SK-N-SH treated with all-trans-retinoic acid at 6 μM for 48 hours (cell line): Measurements from ENCODE around the gene ATP8A2.

Source experiments
- PATZ1 ChIP-seq: fragments of 250-450 bp; sonication (Bioruptor Pico); IDR thresholded peaks from 2 replicates; pipeline ENCODE4 v1.8.0; 2020; ENCODE audit warnings: mild to moderate bottlenecking, moderate library complexity, borderline replicate concordance
- TOX ChIP-seq: fragments of 250-450 bp; sonication (Bioruptor Pico); IDR thresholded peaks from 2 replicates; pipeline ENCODE4 v1.8.0; 2021; ENCODE audit warnings: mild to moderate bottlenecking, moderate library complexity, borderline replicate concordance

GRCh38 chr13:26048741-26049140 lies 677.0 kb downstream of the ATP8A2 start:
- TF ChIP-seq TOX (CRISPR knock-in tag) (no peak), PATZ1 (CRISPR knock-in tag) (no peak)
